Erythroblast (primary cell): ENCODE results near the gene YWHAQ.

Source experiments
- GATA1 ChIP-seq: IDR thresholded peaks from 2 replicates; pipeline ENCODE4 v1.6.1; 2011; ENCODE audit warnings: low read depth, mild to moderate bottlenecking, control low read depth, low read length, moderate library complexity
- POLR2A ChIP-seq: IDR thresholded peaks from 2 replicates; pipeline ENCODE4 v1.6.1; 2011; ENCODE audit warnings: mild to moderate bottlenecking, low read length

DNA sequence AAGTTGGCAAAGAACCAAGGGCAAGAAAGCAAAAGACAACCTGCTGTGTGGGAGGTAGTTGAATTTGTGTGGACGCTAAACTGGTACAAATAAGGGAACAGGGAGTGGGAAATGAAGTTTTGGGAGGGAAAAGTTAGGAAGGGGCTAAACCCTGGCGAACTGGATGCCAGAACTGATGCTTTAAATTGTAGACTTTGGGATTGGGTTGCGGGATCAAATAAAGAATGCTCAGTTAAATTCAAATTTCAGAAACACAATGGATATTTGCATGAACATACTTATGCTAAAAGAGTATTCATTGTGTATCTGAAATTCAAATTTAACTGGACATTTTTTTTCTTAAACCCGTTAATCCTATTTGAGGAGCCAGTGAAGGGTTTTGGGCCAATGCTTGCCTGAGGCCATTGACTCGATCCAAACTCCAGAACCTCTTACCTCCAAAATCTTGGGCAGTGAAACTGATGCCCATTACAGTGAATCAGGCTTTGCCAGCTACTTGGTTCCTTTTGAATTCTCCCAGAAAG, 44.2 kb upstream of the YWHAQ start:
- TF ChIP-seq POLR2A (no peak), GATA1 (no peak)
